ENCODE results near the gene ADORA1. TPM values are rescaled to one million over a fixed set of nuclear protein-coding genes. Genes with fewer than 3 reads are reported as not detected.

Gene ADORA1
- total RNA-seq, 1 donor from 2014 or later, result 4.1 TPM

DNA sequence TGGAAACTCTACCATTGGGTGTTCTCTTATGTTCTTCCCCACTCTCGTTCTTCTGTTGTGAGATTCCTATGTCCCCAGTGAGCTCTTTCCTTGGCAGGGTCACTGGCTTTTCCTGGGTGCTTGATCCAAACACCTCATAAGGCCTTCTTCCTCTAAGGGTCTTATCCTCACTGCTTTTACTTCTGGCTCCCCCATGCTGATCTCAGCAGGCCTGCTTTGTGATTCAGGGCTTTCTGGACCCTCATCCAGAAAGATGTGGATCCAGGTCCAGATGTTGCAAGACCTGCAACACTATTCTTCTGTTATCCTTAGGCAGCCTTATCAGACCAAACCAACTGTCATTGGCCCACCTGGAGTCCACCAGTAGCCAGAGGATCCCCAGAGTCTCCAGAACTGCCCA lies 30.5 kb upstream of the ADORA1 start:
- intact Hi-C loops (cut with DNase I), result no loop called here

DNA sequence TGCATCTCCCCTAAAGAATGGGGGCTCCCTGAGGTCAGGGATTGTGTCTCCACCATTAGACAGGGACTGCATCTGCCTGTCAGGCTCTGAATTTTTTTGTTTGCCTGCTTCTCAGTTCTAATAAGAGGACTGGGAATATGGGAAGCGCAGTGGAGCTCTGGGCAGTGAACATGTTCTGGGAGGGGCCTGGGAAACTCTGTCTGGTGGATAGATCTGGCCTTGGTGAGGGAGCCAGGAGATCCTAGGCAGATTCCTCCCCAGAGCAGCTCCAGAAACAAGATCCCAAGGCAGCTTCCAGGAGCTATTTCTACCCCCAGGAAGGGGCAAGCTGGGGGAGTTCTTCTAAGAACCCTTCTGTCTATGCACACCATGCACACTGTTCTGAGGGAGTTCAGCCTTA lies 29.1 kb upstream of the ADORA1 start:
- Histone ChIP-seq H3K27me3 (no peaks in the 10 kb centered on the region), H3K4me1 (no peaks in the 10 kb centered on the region), H3K4me3 (no peak overlapping the region), H3K27ac (no peak overlapping the region), H3K36me3 (no peaks in the 10 kb centered on the region), H3K9me3 (peaks cover 6% of the 10 kb centered on the region)
- TF ChIP-seq, protein P1, sequence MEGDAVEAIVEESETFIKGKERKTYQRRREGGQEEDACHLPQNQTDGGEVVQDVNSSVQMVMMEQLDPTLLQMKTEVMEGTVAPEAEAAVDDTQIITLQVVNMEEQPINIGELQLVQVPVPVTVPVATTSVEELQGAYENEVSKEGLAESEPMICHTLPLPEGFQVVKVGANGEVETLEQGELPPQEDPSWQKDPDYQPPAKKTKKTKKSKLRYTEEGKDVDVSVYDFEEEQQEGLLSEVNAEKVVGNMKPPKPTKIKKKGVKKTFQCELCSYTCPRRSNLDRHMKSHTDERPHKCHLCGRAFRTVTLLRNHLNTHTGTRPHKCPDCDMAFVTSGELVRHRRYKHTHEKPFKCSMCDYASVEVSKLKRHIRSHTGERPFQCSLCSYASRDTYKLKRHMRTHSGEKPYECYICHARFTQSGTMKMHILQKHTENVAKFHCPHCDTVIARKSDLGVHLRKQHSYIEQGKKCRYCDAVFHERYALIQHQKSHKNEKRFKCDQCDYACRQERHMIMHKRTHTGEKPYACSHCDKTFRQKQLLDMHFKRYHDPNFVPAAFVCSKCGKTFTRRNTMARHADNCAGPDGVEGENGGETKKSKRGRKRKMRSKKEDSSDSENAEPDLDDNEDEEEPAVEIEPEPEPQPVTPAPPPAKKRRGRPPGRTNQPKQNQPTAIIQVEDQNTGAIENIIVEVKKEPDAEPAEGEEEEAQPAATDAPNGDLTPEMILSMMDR (IDR thresholded peaks at IDR 0.05), result no peak
- intact Hi-C loops (cut with DNase I), result no loop called here
- ATAC-seq, result no peak
- DNase-seq, result no peak

More for the DNA sequence above, 30.5 kb upstream of the ADORA1 start:
- no peak for DNase-seq
- Histone ChIP-seq H3K4me1 (no peaks in the 10 kb centered on the region), H3K36me3 (no peaks in the 10 kb centered on the region), H3K27ac (no peak overlapping the region), H3K4me3 (no peak overlapping the region), H3K27me3 (no peaks in the 10 kb centered on the region), H3K9me3 (peaks cover 6% of the 10 kb centered on the region)
- TF ChIP-seq, protein P1 (IDR thresholded peaks at IDR 0.05), result no peak
- ATAC-seq, result no peak

DNA sequence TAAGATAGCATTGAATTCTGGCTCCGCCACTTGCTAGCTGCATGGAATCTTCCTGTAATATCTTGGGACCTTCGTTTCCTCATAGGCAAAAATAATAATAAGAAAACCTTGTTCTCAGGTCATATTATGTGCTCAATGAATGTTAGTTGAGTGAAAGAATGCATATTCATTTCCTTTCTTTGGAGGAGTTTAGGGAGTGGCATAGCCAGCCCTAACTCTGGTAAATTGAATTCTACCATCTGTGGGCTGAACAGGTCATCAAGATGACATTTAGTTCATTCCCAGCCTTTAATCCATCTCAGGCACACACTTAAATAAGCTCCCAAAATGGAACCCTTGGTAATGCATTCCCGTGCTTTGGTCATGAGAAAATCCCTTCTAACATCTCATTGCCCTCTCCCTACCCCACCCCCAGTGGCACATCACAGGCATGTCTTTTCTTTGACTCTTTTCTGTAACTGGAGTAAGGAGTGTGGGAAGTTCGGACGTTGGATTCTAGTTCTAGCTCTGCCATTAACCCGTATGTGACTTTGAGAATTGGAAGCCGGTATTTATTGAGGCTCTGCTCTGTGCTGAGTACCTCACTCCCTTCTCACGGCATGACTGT lies 28.5 kb upstream of the ADORA1 start:
- Histone ChIP-seq H3K4me1 (no peaks in the 10 kb centered on the region), H3K4me3 (no peak overlapping the region), H3K36me3 (no peaks in the 10 kb centered on the region), H3K27me3 (no peaks in the 10 kb centered on the region), H3K27ac (no peak overlapping the region), H3K9me3 (peaks cover 6% of the 10 kb centered on the region)
- intact Hi-C loops (cut with DNase I), result no loop called here
- no peak for DNase-seq
- TF ChIP-seq, protein P1 (IDR thresholded peaks at IDR 0.05), result no peak
- no peak for ATAC-seq

DNA sequence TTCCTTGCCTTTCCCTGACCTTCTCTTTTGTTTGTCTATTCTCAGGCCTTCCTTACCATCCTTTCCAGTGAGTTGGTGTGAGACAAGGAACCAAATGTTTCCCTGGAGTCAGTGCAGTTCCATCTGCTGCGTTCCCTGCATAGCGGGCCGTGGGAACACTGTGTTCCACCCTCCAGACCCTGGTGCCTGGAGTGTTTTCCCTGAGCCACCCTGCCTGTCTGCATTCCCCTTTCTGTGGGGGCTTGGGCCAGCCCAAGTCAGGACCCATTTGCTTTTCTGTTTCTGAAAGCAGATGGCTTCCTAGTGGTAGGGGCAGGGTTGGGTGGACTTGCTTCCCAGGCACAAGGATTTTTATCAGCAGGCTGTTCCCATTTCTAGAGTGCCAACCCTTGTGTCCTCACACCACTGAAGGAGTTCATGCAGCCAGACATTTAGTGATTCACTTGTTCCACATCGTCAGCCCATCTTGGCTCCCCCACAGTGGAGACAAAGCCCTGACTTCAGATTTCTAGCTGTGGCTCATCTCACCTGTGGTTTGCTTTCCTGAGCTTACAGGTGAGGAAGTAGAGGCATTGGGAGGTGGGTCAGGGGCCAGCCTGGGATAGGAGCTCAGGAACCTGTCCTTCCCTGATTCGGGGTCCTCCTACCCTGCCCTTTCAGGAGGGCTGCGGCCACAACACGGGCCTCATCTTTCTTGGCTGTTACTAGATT lies 27.6 kb upstream of the ADORA1 start:
- intact Hi-C loops (cut with DNase I), result no loop called here
- ATAC-seq (no peak), DNase-seq (no peak)
- H3K4me3 ChIP-seq, result no peak overlapping the region
- no peaks in the 10 kb centered on the region for H3K36me3 ChIP-seq
- H3K9me3 ChIP-seq, result peaks cover 6% of the 10 kb centered on the region
- no peak overlapping the region for H3K27ac ChIP-seq
- TF ChIP-seq, protein P1 (IDR thresholded peaks at IDR 0.05), result no peak
- no peaks in the 10 kb centered on the region for H3K27me3 ChIP-seq
- no peaks in the 10 kb centered on the region for H3K4me1 ChIP-seq

DNA sequence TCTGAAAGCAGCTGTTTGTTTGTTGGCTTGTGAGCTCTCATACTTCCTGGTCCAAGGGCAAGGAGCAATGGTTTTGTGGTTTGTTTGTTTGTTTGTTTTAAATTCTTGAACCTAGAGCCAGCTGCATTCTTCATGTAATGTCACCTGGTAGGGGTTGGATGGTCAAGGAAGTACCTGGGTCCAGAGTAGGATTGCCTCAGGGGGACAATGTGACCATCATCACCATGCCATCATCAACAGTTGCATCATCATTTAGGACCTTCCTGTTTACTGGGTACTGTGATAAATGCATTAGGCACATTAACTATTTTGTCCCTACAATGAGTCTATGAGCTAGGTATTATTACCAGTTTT lies 27.0 kb upstream of the ADORA1 start:
- Histone ChIP-seq H3K9me3 (peaks cover under 1% of the 10 kb centered on the region), H3K4me3 (no peak overlapping the region), H3K27me3 (no peaks in the 10 kb centered on the region), H3K4me1 (no peaks in the 10 kb centered on the region), H3K36me3 (no peaks in the 10 kb centered on the region), H3K27ac (no peak overlapping the region)
- ATAC-seq (no peak), DNase-seq (no peak)
- TF ChIP-seq, protein P1 (IDR thresholded peaks at IDR 0.05), result no peak
- intact Hi-C loops (cut with DNase I), result no loop called here

All from upper lobe of right lung (tissue), 1 donor.